ENCODE data around the gene ZNHIT1.

- no peak for TF ChIP-seq POLR2A (IDR thresholded peaks at IDR 0.05)
- TF ChIP-seq CTCF (IDR thresholded peaks at IDR 0.05 in 8 of 11, conservative IDR thresholded peaks at IDR 0.05 in 3 of 11) = no peak
- TF ChIP-seq POLR2AphosphoS5 (IDR thresholded peaks at IDR 0.05) = no peak
These were observed 516 bp downstream of the ZNHIT1 start for GRCh38 chr7:101218236-101219125.

Data from spleen (tissue), 7 donors.